ENCODE measurements around the gene EFEMP1.

Gene EFEMP1

GRCh38 chr2:55871637-55872036, 51.9 kb downstream of the EFEMP1 start:
- DNase-seq (ENCODE audit: insufficient read length, low spot score), result no peak

GRCh38 chr2:55869637-55870325, 53.8 kb downstream of the EFEMP1 start:
- FAIRE-seq (no peak), DNase-seq (ENCODE audit: insufficient read length, low spot score) (no peak)

More at GRCh38 chr2:55871637-55872036, 51.9 kb downstream of the EFEMP1 start:
- no peak for FAIRE-seq

GRCh38 chr2:55865096-55865835, 58.3 kb downstream of the EFEMP1 start:
- FAIRE-seq (peak; percentile 4), DNase-seq (ENCODE audit: insufficient read length, low spot score) (no peak)

GRCh38 chr2:55864351-55865084, 59.1 kb downstream of the EFEMP1 start:
- DNase-seq (ENCODE audit: insufficient read length, low spot score) (no peak), FAIRE-seq (no peak)

DNA sequence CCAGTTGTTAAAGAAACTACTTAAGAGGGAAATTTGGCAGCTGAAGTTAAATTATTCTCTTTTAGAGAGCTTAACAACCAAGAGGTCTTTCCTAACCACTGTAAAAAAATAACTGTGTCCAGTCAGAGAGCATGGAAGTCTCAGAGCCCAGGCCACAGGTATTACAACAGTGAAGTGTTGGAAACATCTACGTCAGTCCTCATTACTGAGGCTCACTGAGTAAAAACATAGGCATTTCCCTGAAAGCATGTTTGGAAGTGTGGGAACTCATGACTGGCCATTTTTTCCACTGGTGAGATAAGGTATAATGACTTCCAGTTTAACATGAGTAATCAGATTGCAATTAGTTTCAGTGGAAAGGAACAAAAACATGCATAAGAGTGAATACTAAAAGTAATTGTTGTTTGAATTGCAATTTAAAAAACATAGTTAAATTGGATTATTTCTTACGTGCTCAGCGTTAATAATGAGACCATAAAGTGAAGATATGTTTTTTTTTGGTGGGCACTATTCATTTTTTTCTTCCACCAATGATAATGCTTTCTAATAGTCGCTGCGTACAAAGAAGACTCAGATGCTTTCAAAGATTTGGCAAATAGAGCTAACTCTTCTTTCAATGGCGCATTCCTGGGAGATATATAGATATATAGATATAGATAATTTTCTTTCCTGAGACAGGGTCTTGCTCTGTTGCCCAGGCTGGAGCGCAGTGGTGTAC, 60.8 kb downstream of the EFEMP1 start:
- DNase-seq (ENCODE audit: insufficient read length, low spot score), result peak; percentile 80

GRCh38 chr2:55862246-55862645, 61.3 kb downstream of the EFEMP1 start:
- DNase-seq (ENCODE audit: insufficient read length, low spot score) (no peak), FAIRE-seq (peak; percentile 72)

More for the DNA sequence above, 60.8 kb downstream of the EFEMP1 start:
- peak; percentile 87 for FAIRE-seq

- DNase-seq (ENCODE audit: insufficient read length, low spot score) (no peak), FAIRE-seq (no peak)
These were observed 61.8 kb downstream of the EFEMP1 start for GRCh38 chr2:55861733-55862132.

- DNase-seq (ENCODE audit: insufficient read length, low spot score) (no peak), FAIRE-seq (no peak)
These were observed 62.8 kb downstream of the EFEMP1 start for GRCh38 chr2:55860832-55861231.

DNA sequence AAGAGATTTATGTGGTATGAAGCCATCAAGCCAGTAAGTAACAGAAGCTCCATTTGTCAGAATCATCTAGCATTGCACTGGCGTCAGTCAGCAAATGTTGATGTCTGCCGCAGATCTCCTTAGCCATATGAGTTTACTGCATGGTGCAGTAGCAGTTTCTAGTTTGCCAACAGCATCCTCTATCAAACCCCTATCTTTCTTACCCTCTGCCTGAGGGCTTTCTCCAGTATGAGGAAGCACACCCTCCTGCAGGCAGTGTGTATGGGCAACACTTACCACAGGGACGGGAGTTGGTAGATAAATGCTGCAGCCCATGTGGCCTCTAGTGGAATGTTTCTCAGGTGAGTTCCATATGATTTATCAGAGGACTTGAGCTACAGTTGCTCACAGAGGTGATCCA, 63.7 kb downstream of the EFEMP1 start:
- DNase-seq (ENCODE audit: insufficient read length, low spot score) (no peak), FAIRE-seq (no peak)

DNA sequence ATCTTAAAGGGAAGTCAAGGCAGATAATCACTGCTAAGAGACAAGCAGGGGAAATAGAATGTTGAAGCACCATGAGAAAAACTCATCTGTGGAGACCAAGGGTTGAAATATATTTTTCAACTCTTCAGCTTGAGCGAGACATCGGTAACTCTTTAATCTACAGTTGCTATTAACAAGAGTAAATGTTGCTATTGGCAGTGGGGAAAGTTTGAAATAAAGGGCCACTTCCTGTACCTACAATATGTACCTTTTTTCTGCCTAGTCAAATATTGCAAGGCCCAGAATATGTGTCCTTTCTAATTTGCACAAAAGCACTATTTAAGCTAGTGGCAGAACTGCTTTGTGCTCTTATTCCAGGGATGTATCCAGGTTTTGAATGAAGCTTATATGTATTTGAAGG, 65.8 kb downstream of the EFEMP1 start:
- DNase-seq (ENCODE audit: insufficient read length, low spot score) (no peak), FAIRE-seq (no peak)

DNA sequence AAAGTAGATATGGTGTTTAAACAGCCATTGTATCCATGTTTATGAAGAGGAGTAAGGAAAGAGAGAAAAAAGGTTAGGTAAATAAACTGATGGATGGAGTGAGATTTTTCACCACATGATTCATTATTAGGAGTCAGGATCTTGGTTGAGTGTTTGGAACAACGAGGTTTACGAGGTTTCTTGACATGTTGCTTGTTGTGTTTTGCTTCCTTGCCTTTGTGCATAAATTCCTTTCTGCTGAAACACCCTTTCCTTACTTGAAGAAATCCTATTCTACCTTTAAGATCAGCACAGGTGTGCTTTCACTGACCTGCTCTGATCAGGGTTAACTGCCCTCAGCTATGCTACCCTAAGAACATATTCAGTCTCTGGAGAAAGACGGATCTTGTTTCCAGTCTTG, 66.6 kb downstream of the EFEMP1 start:
- FAIRE-seq, result peak; percentile 64
- no peak for DNase-seq (ENCODE audit: insufficient read length, low spot score)

GRCh38 chr2:55848096-55848495, 75.5 kb downstream of the EFEMP1 start:
- no peak for FAIRE-seq
- DNase-seq (ENCODE audit: insufficient read length, low spot score), result no peak

GRCh38 chr2:55846426-55846825, 77.2 kb downstream of the EFEMP1 start:
- DNase-seq (ENCODE audit: insufficient read length, low spot score) (no peak), FAIRE-seq (no peak)

GRCh38 chr2:55844986-55845385, 78.6 kb downstream of the EFEMP1 start:
- FAIRE-seq (no peak), DNase-seq (ENCODE audit: insufficient read length, low spot score) (no peak)

DNA sequence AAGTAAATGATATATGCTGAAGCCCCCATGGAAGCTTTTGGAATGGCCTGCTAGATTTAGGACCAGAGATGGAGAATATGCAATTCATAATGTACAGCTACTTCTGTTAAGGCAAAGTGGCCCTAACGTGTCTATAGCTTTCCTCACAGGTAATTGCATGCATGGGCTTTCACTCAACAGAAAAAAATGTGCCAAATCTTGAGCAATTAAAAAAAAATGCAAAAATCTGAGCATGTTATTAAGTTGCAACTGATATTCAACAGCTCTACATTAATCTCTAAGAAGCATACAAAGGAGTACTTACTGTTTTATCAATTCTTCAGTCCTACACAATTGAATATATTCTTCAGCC, 79.6 kb downstream of the EFEMP1 start:
- no peak for DNase-seq (ENCODE audit: insufficient read length, low spot score)
- FAIRE-seq, result no peak

DNA sequence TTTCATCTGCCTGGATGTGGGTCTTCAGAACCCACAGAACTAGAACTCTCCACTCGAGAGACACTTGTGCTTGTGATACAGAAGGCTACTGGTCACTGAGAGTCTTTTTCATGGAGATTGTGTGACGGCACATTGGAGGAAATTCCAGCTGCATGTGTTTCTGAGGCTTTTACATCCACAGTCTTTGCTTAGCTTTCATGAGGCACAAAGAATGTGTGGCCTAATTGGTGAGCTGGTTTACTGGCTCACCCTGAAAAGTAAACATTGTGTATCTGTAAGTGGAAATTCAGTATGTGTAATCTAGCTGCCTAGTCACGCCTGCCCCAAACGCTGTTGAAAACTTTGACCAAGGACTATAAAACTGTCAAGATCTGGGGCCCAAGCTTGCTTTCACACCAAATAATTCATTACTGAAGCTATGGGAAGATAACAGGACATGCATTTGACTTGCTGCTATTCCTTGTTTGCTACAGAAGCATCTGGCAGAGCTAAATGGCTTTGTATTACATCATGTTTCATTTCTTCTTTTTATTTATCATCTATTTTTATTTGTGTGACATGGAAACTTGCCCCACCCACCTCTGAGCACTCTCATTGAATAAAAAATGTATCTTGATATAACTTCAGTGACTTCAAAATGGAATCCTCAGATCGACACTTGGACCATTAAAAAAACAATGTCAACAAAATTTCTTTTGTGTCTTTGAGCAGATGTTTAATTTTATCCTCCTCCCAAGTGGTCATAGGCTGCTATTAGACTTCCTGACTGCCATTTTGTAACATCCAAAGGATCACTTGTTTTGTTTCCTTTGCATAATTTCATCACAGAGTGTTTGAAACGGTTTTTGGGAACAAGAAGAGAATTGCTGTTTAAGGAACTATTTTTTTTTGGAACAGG, 80.2 kb downstream of the EFEMP1 start:
- peak; percentile 88 for FAIRE-seq
- DNase-seq (ENCODE audit: insufficient read length, low spot score), result peak; percentile 62

GRCh38 chr2:55842046-55842445, 81.5 kb downstream of the EFEMP1 start:
- DNase-seq (ENCODE audit: insufficient read length, low spot score), result peak; percentile 3
- FAIRE-seq, result no peak

DNA sequence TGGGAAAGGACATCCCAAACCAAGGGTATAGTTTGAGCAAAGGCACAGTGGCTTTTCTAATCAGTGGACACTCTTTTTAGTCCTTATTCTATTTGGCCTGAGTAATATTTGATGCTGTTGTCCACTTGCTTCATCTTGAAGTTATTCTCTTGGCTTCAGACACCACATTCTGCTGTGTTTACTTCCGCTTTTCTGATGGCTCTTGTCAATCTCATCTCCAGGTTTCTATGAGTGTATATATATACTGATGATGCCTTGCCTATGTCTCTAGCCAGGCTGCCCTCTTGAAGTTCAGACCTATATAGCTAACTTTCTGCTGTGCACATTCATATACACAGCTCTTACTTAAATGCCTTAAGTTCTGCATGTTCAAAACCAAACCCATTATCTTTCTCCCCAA, 83.1 kb downstream of the EFEMP1 start:
- FAIRE-seq (no peak), DNase-seq (ENCODE audit: insufficient read length, low spot score) (no peak)

GRCh38 chr2:55839182-55839819, 84.3 kb downstream of the EFEMP1 start:
- DNase-seq (ENCODE audit: insufficient read length, low spot score) (peak; percentile 33), FAIRE-seq (no peak)

GRCh38 chr2:55838653-55839052, 84.9 kb downstream of the EFEMP1 start:
- DNase-seq (ENCODE audit: insufficient read length, low spot score) (no peak), FAIRE-seq (no peak)
